ENCODE measurements around the gene HSPA9.

Gene HSPA9

DNA sequence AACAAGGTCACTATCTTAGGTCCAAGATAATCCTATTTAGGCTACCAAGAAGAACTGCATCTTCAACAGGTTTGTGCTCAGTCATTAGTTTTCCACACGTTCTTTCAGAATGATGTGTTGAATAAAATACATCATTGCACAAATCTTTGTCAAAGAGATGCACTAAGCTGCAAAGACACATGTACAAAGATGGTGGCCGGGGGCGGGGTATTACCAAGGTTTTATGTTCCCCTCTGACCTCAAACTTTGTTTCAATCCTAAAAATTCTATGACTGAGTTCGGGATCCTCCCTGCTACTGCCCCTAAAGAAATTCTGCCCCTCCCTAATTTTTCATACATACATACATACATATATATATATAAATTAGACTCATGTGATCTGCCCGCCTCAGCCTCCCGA lies 14.2 kb downstream of the HSPA9 start:
- DNase-seq: no peak

DNA sequence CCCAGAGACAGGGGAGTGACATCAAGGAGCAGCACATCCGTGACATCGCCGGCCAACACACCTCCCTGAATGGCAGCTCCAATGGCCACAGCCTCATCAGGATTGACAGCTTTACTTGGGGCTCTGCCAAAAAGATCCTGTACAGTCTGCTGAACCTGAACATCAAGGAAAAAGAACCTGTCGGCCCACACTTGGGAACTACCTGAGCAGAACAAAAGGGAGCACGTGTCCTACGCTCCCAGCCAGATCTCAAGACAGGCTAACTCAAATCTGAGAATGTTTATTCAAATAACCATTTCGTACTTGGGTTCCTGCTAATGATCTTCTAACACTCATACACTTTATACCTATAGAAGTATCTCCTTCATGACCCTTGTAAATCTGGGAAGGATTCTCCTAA lies 15.3 kb downstream of the HSPA9 start:
- DNase-seq: no peak

DNA sequence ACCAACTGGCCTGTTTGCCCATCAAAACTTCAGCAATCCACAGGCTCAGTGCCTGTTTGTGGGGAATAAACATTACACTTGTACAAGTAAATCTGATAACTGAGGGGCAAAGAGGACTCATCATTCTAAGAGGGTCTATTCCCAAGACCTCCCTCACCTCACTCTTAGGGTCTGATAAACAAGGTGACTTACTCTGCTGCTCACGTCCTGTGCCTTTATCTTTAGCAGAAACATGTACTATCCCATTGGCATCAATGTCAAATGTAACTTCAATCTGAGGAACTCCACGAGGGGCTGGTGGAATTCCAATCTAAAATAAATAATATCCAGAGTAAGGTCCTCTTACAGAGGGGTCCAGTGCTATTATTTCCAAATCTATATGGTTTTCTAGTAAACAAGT lies 17.5 kb downstream of the HSPA9 start:
- no peak for DNase-seq

DNA sequence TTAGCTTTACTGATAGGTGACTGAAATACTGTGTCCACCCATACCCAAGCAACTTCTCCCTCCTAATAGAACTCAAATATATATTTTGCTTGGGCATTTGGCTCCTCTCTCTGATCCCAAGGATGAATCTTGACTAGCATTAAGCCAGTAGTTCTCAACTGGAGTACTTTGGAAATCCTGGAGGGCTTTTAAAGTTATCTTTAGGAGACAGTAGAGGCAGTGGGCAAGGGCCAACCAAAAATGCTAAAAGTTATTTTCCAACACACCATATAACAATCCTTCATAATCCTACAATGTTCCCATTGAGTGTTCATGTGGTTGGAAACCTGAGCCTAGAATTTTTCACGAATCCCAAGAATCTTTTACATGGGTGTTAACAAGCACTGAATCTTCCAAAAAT lies 21.1 kb downstream of the HSPA9 start:
- DNase-seq: no peak

GRCh38 chr5:138553437-138554095 lies 21.6 kb downstream of the HSPA9 start:
- no peak for DNase-seq

DNA sequence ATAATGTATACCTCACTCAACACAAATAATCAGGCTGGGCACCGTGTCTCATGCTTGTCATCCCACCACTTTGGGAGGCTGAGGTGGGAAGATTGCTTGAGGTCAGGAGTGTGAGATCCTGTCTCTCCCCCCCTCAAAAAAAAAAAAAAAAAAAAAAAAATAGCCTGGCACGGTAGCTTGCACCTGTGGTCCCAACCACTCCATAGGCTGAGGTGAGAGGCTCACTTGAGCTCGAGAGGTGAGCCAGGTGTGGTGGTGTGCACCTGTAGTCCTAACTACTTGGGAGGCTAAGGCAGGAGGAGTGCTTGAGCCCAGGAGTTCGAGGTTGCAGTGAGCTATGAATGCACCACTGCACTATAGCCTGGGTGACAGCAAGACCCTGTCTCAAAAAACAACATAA lies 22.5 kb downstream of the HSPA9 start:
- no peak for DNase-seq

- no peak for DNase-seq
These were observed 25.8 kb downstream of the HSPA9 start for GRCh38 chr5:138549414-138549813.

GRCh38 chr5:138545919-138546562 lies 29.2 kb downstream of the HSPA9 start:
- DNase-seq: no peak

- peak in 1 of 5 donors; percentile 26 for DNase-seq
These were observed 30.7 kb downstream of the HSPA9 start for GRCh38 chr5:138544181-138545134.

GRCh38 chr5:138543730-138544104 lies 31.5 kb downstream of the HSPA9 start:
- DNase-seq: no peak

- peak; percentile 99 to 100 (median 100) for DNase-seq
These were observed 32.1 kb downstream of the HSPA9 start, which contains the start of gene ETF1 for GRCh38 chr5:138542956-138543729. Gene ETF1, minus strand, starts transcription at chr5:138543236. Its CDS starts 318 bp downstream, at chr5:138542918.

DNA sequence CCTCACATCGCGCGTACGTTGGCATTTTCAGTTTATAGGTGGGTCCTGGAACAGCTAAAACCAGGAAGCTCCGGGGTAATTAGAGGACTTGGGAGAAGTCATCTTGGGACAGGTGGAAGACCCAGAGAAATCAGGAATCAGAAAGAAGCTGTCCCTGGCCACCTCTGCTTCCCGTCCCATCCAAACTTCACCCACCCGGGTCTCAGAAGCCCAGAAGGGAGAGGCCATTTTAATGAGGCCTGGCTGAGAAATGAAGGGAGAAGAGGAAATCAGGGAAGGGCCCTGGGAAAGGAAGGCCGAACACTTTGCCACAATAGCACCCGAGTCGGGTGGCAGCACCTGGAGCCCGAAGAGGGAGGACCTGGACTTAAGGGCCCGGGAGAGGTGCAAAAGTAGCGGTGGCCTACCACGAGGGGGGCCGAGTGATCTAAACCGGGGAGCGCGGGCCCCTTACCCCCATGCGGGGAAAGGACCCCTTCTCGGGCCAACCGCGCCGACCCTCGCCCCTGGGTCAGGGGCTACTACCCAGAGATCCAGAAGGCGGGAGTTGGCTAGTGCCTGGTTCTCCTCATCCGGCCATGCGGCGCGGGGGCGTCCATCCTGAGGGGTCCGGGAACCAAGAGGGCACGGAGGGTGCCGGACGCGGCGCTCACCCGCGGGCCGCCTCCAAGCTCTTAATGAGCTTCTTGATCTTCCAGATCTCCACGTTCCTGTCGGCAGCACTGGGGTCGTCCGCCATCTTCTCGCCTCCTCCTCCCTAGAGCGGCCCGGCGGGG lies 32.8 kb downstream of the HSPA9 start:
- peak in 1 of 5 donors; percentile 15 for DNase-seq

DNA sequence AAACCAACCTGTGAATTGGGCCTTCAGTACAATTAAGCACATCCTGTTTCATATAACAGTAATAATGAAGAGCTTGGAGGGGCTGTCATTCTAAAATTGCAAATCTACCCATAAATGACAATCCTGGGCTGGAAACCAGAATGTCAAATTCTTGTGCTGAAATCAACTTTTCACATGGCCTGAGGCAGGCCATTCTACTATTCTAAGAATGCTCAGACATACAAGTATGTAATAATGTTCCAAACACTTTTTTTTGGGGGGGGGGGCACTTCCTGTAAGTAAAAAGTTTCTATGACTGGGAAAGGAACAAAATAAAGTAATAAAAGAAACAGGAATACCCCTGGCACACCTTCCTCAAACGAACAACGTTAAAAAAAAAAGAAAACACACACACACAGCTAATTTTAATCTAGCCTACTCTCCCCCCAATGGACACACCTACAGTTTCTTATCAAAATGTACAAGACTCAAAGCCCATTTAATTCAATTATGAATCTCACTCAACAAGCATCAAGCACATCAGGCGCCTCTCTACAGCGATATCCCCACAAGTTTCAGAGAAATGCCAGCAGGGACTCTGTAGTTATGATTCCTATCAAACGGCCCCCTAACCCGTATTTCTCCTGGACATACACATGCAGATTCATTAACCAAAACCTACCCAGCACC lies 33.6 kb downstream of the HSPA9 start:
- DNase-seq: no peak

- DNase-seq: no peak
These were observed 35.4 kb downstream of the HSPA9 start for GRCh38 chr5:138539791-138540190.

DNA sequence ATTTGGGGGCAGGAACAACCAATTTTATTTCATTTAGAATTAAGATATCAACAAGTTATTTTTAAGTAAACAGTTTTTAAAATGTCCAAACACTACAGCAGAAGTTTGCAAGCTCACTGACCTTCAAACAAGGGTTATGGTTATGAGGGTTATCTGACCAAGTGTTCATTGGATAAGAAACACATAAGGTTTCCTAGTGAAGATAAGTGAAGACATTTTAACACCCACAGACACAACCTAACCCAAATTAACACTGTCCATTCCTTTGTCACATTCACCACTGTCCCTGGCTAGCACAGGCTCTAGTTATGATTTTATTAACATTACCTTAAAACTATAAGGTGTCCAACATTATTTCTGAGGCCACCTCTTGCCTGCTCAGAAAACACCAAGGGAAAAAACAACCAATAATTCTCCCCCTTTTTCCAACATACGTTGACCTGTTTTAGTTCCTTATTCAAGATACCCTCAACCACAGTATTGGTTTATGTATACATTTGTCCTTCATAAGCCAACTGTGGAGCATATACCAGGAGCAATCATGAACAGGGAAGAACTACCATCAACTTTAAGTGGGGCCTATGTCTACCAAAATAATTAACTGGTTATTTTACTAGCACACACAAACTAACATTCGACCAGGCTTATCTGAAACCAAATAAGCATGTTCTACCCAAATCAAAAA lies 36.1 kb downstream of the HSPA9 start:
- DNase-seq: no peak

DNA sequence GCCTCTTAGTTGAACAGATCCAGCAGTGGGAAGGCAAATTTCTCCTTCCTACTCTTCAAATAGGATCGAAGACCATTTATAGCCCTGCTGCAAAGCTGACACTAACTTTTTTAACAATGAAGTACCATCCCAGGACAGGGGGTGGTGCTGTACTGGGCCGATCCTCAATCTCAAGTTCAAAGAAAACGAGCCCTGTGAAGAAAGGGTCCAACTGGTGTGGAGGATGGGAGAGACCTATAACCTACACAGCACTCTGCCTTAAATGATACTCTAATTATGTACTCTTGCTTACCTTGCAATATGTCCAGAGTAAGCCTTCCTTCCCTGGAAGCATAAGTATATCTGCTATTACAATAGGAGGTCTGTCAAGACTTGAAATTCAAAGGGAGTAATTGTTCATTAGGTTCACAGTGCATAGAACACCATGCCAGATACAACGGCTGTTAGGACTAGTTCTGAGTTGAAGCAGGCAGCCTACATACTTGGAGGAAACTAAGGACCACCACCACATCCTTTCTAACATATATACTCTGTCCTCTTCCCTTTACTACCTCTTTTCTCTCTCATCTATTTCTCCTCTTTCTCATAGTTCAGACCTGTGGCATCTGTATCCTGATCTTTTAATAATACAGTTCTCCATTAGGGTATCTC lies 38.4 kb downstream of the HSPA9 start:
- DNase-seq: peak in 1 of 5 donors; percentile 12

GRCh38 chr5:138536215-138536614 lies 39.0 kb downstream of the HSPA9 start:
- DNase-seq: no peak

DNA sequence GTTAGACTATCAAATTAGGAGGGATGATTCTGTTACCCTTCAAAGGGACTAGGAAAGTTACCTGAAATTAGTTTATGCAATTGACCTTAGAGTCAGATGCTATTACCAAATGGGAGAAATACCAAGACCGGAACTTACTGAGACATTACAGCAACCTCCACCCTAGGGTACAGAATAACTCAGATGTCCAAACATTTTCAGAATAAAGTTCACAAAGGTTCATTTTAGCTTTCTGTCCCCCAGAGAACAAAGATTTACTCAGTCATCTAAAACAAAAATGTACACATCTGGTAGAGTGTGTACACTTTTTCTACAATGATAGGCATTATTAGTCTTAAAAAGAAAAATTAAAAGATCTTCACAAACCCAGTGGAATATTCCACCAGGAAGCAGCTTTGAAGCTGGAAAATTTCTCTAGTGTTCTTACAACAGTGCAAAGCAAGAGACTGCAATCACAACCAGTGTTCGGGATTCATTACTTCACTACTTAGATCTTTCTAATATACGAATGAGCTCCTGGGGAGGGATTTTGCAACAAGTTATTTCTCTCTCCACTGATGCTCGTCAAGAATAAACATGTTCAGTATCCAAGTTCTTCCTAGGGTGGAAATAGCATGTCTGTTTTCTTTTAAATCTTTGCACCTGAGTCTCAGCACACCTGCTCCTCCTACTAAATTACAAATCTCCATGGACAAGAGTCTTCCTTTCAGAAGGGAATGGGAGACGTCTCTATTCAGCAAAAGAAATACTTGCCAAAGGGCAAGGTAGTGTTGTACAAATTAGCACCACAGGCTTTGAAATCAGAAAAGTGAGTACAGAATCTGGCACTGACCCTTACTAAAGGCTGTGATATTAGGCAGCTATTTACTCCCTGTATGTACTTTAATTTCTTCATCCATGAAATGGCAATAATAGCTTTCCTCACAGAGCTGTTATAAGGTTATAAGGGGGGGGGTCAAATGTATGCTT lies 40.9 kb downstream of the HSPA9 start:
- no peak for DNase-seq

- no peak for DNase-seq
These were observed 45.4 kb downstream of the HSPA9 start for GRCh38 chr5:138529812-138530211.

All from T-helper 1 cell (primary cell).